Activated CD4-positive, CD25-positive, alpha-beta regulatory T cell treated with anti-CD3 and anti-CD28 coated beads, Interleukin-2, amount 50 U/mL, for 72 hours (primary cell): Measurements from ENCODE around the gene RIPOR3.

Experiments
- DNase-seq: peaks from one replicate; pipeline ENCODE4 v3.0.0; 2021

Gene RIPOR3

GRCh38 chr20:50690650-50691572 is at the start of gene RIPOR3:
Gene RIPOR3 (minus strand): TSS chr20:50691542. CDS start chr20:50691128, 414 bp downstream.
- DNase-seq: no peak

- no peak for DNase-seq
These were observed 46.0 kb upstream of the RIPOR3 start for GRCh38 chr20:50737352-50737751.

GRCh38 chr20:50735813-50736212 is 44.5 kb upstream of the RIPOR3 start:
- DNase-seq: no peak

GRCh38 chr20:50734730-50735679 is 43.7 kb upstream of the RIPOR3 start:
- DNase-seq: no peak

- DNase-seq: no peak
These were observed 42.5 kb upstream of the RIPOR3 start for GRCh38 chr20:50733644-50734349.

GRCh38 chr20:50731930-50732690 is 40.8 kb upstream of the RIPOR3 start:
- no peak for DNase-seq

GRCh38 chr20:50731055-50731929 is 40.0 kb upstream of the RIPOR3 start, which contains the start of gene PARD6B:
Gene PARD6B (plus strand): TSS chr20:50731580. CDS start chr20:50731787, 207 bp downstream.
- peak; percentile 99 for DNase-seq

- DNase-seq: no peak
These were observed 39.4 kb upstream of the RIPOR3 start for GRCh38 chr20:50730765-50731054.

GRCh38 chr20:50729901-50730764 is 38.8 kb upstream of the RIPOR3 start:
- no peak for DNase-seq

GRCh38 chr20:50728981-50729874 is 37.9 kb upstream of the RIPOR3 start:
- DNase-seq: no peak

- DNase-seq: no peak
These were observed 37.2 kb upstream of the RIPOR3 start for GRCh38 chr20:50728486-50728980.

- DNase-seq: no peak
These were observed 36.6 kb upstream of the RIPOR3 start for GRCh38 chr20:50727792-50728485.

GRCh38 chr20:50726955-50727791 is 35.8 kb upstream of the RIPOR3 start:
- DNase-seq: no peak

- no peak for DNase-seq
These were observed 34.3 kb upstream of the RIPOR3 start for GRCh38 chr20:50725724-50726005.

- peak; percentile 36 for DNase-seq
These were observed 33.7 kb upstream of the RIPOR3 start for GRCh38 chr20:50724851-50725723.

- no peak for DNase-seq
These were observed 32.9 kb upstream of the RIPOR3 start for GRCh38 chr20:50724112-50724725.
